HCT116 (cell line): ENCODE data around the gene TFCP2. TPM values are rescaled to one million over a fixed set of nuclear protein-coding genes. Genes with fewer than 3 reads are reported as not detected.

ENCODE experiments used
- ATAC-seq: fragments of 200-7000 bp; cut with Tn5 transposase; 2 replicates; pipeline ENCODE4 v1.9.1; 2020; ENCODE audit warnings: mild to moderate bottlenecking, moderate library complexity
- BruUV-seq: library from RNA; stranded (reverse); fragments of 400-500 nt; replicated peaks from 2 replicates; lab custom pipeline; 2021; lab: Mats Ljungman, UMichigan
- CTCF ChIA-PET: fragments of 300-600 bp; sonication (Branson Sonifier 250); formaldehyde crosslinking; loops from one replicate; lab custom pipeline; 2021; ENCODE audit warnings: antibody characterized with exemption; lab: Charles Lee
- POLR2A ChIA-PET: fragments of 300-600, 350-600 bp; sonication (Branson Sonifier 250); formaldehyde crosslinking; loops from one replicate; lab custom pipeline; 2021; ENCODE audit warnings: antibody characterized with exemption; lab: Charles Lee
- RAD21 ChIA-PET, 2 experiments: fragments of 300-600 bp; sonication (Branson Sonifier 250); formaldehyde crosslinking; loops; one replicate each; lab custom pipeline; 2023; ENCODE audit warnings: low total read pairs in 2 of 2; ENCODE audit not compliant: uncharacterized antibody in 2 of 2, unreplicated experiment in 2 of 2, low non-redundant PET in 1 of 2; lab: Charles Lee
- DNase-seq: peaks from one replicate; pipeline ENCODE4 v3.0.0-alpha.2; 2010; ENCODE audit warnings: low read depth, low spot score
- H2AFZ ChIP-seq: fragments of 200-600 bp; shearing (Covaris generic), sonication (generic); 2 replicates; pipeline ENCODE4 v1.6.1; 2017; ENCODE audit warnings: low read depth, mixed run types, mixed read lengths, antibody characterized with exemption, low read length; ENCODE audit not compliant: poor library complexity, severe bottlenecking
- H3K27ac ChIP-seq: 2 replicates; pipeline ENCODE4 v1.5.1; 2012; ENCODE audit warnings: low read depth, low read length
- H3K27me3 ChIP-seq: fragments of 200-600 bp; sonication (generic); 2 replicates; pipeline ENCODE4 v1.6.1; 2016; ENCODE audit warnings: mixed run types, low read length, mixed read lengths; ENCODE audit not compliant: insufficient read depth
- H3K36me3 ChIP-seq, 2 experiments: fragments of 200-500 bp in 1 of 2; fragments of 200-600 bp in 1 of 2; sonication (Bioruptor generic) in 1 of 2; sonication (generic) in 1 of 2; 2 replicates each; pipeline versions ENCODE4 v1.5.1 to v1.6.1; 2014 to 2016; ENCODE audit warnings: low read length in 2 of 2, inconsistent platforms in 1 of 2, mixed read lengths in 1 of 2, mixed run types in 1 of 2; ENCODE audit not compliant: insufficient read depth in 2 of 2, control insufficient read depth in 1 of 2
- H3K4me1 ChIP-seq, 2 experiments: fragments of 200-600 bp in 1 of 2; sonication (generic) in 1 of 2; 2 replicates each; pipeline versions ENCODE4 v1.5.1 to v1.6.1; 2012 to 2017; ENCODE audit warnings: low read length in 2 of 2, inconsistent platforms in 1 of 2, mild to moderate bottlenecking in 1 of 2, mixed read lengths in 1 of 2, mixed run types in 1 of 2, moderate library complexity in 1 of 2; ENCODE audit not compliant: insufficient read depth in 2 of 2, control insufficient read depth in 1 of 2
- H3K4me2 ChIP-seq: fragments of 200-600 bp; sonication (generic); 2 replicates; pipeline ENCODE4 v1.6.1; 2017; ENCODE audit warnings: mixed run types, low read length, mixed read lengths
- H3K4me3 ChIP-seq, 2 experiments: fragments of 200-600 bp in 1 of 2; sonication (generic) in 1 of 2; replicated peaks in 1 of 2; 2 replicates each; pipeline ENCODE4 v1.5.1; 2011 to 2016; ENCODE audit warnings: low read length in 2 of 2, control low read depth in 1 of 2, low read depth in 1 of 2, mild to moderate bottlenecking in 1 of 2, mixed read lengths in 1 of 2, mixed run types in 1 of 2
- H3K79me2 ChIP-seq: fragments of 200-600 bp; sonication (generic); 2 replicates; pipeline ENCODE4 v1.6.1; 2017; ENCODE audit warnings: mild to moderate bottlenecking, mixed run types, low read length, moderate library complexity, mixed read lengths; ENCODE audit not compliant: insufficient read depth
- H3K9ac ChIP-seq: fragments of 200-600 bp; sonication (generic); 2 replicates; pipeline ENCODE4 v1.6.1; 2016; ENCODE audit warnings: low read length, mixed read lengths
- H3K9me2 ChIP-seq: fragments of 200-600 bp; sonication (generic), shearing (Covaris generic); 2 replicates; pipeline ENCODE4 v1.6.1; 2017; ENCODE audit warnings: mixed run types, mild to moderate bottlenecking, moderate library complexity; ENCODE audit not compliant: insufficient read depth
- H3K9me3 ChIP-seq, 2 experiments: fragments of 200-500 bp in 1 of 2; fragments of 200-600 bp in 1 of 2; sonication (Bioruptor generic) in 1 of 2; sonication (generic) in 1 of 2; 2 replicates each; pipeline ENCODE4 v1.6.1; 2014 to 2017; ENCODE audit warnings: low read length in 2 of 2, mixed read lengths in 2 of 2, inconsistent platforms in 1 of 2, low read depth in 1 of 2, mild to moderate bottlenecking in 1 of 2, mixed run types in 1 of 2, moderate library complexity in 1 of 2; ENCODE audit not compliant: control insufficient read depth in 1 of 2, insufficient read depth in 1 of 2
- H4K20me1 ChIP-seq: fragments of 200-600 bp; sonication (generic), shearing (Covaris generic); 2 replicates; pipeline ENCODE4 v1.6.1; 2017; ENCODE audit warnings: mixed run types, mild to moderate bottlenecking, moderate library complexity; ENCODE audit not compliant: insufficient read depth
- ATF3 ChIP-seq: IDR thresholded peaks from 2 replicates; pipeline ENCODE4 v1.6.1; 2012
- CTCF ChIP-seq, 3 experiments: fragments of 200-600 bp in 1 of 3; sonication (generic) in 1 of 3; IDR thresholded peaks in 2 of 3; conservative IDR thresholded peaks in 1 of 3; 2 replicates each; pipeline ENCODE4 v1.5.1; 2012 to 2017; ENCODE audit warnings: low read depth in 2 of 3, low read length in 2 of 3, antibody characterized with exemption in 1 of 3, borderline replicate concordance in 1 of 3, control low read depth in 1 of 3, mild to moderate bottlenecking in 1 of 3, mixed read lengths in 1 of 3, mixed run types in 1 of 3, moderate library complexity in 1 of 3; ENCODE audit not compliant: insufficient read depth in 1 of 3
- EZH2 ChIP-seq: fragments of 200-600 bp; sonication (generic); IDR thresholded peaks from 2 replicates; pipeline ENCODE4 v1.6.1; 2017; ENCODE audit warnings: antibody characterized with exemption, mixed run types
- FOSL1 ChIP-seq: IDR thresholded peaks from 2 replicates; pipeline ENCODE4 v1.6.1; 2012; ENCODE audit warnings: low read depth
- RAD21 ChIP-seq: IDR thresholded peaks from 2 replicates; pipeline ENCODE4 v1.6.1; 2012; ENCODE audit warnings: low read depth, mild to moderate bottlenecking
- SIN3A ChIP-seq: IDR thresholded peaks from 2 replicates; pipeline ENCODE4 v1.6.1; 2012; ENCODE audit warnings: low read depth
- SP1 ChIP-seq: IDR thresholded peaks from 2 replicates; pipeline ENCODE4 v1.6.1; 2012; ENCODE audit warnings: low read depth
- TCF7L2 ChIP-seq: IDR thresholded peaks from 2 replicates; pipeline ENCODE4 v1.7.0; 2011; ENCODE audit warnings: borderline replicate concordance, inconsistent platforms; ENCODE audit not compliant: insufficient read depth, insufficient read length; ENCODE audit errors: extremely low read depth
- ZFX ChIP-seq: fragments of 450-650 bp; IDR thresholded peaks from 2 replicates; pipeline ENCODE4 v1.6.1; 2017
- intact Hi-C: fragments of 100-400 bp; cut with micrococcal nuclease; formaldehyde crosslinking; loops from 2 replicates; pipeline ENCODE4 v1.10.0; 2022
- total RNA-seq: library from RNA; stranded (reverse); gene quantifications from one replicate; pipeline ENCODE4 v1.2.1, GENCODE V29; 2021; ENCODE audit not compliant: unreplicated experiment
- TF ChIP-seq, protein P1 (sequence below): IDR thresholded peaks from 2 replicates; pipeline ENCODE4 v1.6.1; 2012
- TF ChIP-seq, protein P2 (sequence below): IDR thresholded peaks from 2 replicates; pipeline ENCODE4 v1.6.1; 2011; ENCODE audit warnings: mild to moderate bottlenecking, low read length, moderate library complexity; ENCODE audit not compliant: insufficient replicate concordance; ENCODE audit errors: extremely low read depth

Gene TFCP2
- total RNA-seq, 1 experiment from 2014 or later = 31.6 TPM

DNA sequence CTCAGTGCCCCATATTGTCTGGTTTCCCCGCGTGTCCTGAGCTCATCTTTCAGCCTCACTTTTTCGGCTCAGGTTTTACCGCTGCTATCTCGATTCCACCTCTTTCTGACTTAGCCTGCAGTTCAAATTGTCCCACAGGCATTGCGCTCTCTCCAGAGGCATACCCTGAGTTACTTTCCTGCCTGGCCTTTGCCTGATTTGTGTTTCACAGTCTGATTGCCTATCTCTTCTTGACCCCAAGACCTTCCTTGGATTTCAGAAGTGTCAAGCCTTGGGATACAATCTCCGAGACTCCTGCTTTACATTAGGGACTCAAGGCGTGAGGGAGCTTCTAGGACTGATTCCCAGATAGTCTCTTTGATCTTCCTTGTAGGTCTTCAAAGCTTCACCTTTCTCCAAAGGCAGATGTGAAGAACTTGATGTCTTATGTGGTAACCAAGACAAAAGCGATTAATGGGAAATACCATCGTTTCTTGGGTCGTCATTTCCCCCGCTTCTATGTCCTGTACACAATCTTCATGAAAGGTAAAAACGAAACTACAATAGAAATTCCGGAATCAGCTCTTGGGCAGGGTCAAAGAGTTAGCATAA, 124.2 kb downstream of the TFCP2 start (continued):
- TF ChIP-seq CTCF (IDR thresholded peaks at IDR 0.05 in 2 of 3, conservative IDR thresholded peaks at IDR 0.05 in 1 of 3; ENCODE audit: borderline replicate concordance in 1 of 3, insufficient read depth in 1 of 3, low read depth in 2 of 3, low read length in 2 of 3) (no peak), RAD21 (no peak)
- TF ChIP-seq, protein P1, sequence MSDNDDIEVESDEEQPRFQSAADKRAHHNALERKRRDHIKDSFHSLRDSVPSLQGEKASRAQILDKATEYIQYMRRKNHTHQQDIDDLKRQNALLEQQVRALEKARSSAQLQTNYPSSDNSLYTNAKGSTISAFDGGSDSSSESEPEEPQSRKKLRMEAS = no peak
- TF ChIP-seq, protein P2, sequence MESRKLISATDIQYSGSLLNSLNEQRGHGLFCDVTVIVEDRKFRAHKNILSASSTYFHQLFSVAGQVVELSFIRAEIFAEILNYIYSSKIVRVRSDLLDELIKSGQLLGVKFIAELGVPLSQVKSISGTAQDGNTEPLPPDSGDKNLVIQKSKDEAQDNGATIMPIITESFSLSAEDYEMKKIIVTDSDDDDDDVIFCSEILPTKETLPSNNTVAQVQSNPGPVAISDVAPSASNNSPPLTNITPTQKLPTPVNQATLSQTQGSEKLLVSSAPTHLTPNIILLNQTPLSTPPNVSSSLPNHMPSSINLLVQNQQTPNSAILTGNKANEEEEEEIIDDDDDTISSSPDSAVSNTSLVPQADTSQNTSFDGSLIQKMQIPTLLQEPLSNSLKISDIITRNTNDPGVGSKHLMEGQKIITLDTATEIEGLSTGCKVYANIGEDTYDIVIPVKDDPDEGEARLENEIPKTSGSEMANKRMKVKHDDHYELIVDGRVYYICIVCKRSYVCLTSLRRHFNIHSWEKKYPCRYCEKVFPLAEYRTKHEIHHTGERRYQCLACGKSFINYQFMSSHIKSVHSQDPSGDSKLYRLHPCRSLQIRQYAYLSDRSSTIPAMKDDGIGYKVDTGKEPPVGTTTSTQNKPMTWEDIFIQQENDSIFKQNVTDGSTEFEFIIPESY = no peak
- TF ChIP-seq, all 23 proteins: peak for 0

DNA sequence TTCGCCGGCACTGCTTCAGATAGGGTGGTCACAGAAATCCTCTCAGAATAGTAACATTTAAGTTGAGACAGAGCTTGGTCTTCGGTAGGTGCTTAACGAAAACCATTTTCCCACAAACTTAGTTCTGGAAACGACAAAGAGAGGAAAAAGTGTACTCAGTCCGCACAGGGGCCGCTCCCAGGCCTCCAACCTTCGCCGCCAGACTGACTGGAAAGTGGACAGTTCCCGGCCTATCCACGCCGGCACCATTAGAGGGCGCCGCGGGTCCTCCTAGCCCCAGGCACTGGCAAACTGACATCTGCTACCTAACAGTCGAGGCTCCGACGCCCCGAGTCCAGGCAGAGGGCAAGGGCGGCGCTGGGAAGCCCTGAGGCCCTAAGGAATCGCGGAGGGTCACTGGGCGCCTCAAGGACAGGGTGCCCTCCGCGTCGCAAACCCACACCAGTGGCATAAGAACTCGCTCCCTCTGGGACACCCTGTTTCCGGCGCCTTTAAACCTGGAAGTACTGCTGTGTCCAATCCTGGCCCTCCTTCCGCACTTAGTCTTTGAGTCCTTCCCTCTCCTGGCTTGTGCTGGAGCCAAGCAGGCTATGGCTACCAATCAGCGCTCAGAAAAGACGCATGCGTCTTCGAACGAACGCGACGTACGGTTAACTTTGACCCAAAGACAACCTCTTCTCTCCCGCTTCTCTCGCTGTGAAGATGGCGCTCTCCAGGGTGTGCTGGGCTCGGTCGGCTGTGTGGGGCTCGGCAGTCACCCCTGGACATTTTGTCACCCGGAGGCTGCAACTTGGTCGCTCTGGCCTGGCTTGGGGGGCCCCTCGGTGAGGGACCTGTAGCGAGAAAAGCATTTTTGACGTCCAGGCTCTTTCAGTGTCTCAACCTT, 125.0 kb downstream of the TFCP2 start, which contains the start of gene LETMD1:
Gene LETMD1, plus strand, starts transcription at position 673 of the 886 bp plus-strand sequence. Its CDS starts 30 bp downstream, at position 703.
- peak; percentile 99 for DNase-seq
- TSS peak; percentile 95 for BruUV-seq
- Histone ChIP-seq H3K36me3 (peaks cover 8 to 9% of the 10 kb centered on the region in 2 experiments), H3K4me3 (peak within 1 kb of the TSS; percentile 71 to 88), H3K79me2 (peaks cover 33% of the 10 kb centered on the region), H4K20me1 (no peaks in the 10 kb centered on the region), H3K9me3 (no peaks in the 10 kb centered on the region), H2AFZ (no peak within 1 kb of the TSS), H3K27ac (peak within 1 kb of the TSS; percentile 84), H3K4me2 (peak within 1 kb of the TSS; percentile 87), H3K9me2 (no peaks in the 10 kb centered on the region), H3K4me1 (peaks cover 7 to 18% of the 10 kb centered on the region in 2 experiments; a peak in 2 of 4 replicates), H3K9ac (peak within 1 kb of the TSS; percentile 83), H3K27me3 (no peaks in the 10 kb centered on the region)
- POLR2A ChIA-PET = no interaction called here
- ATAC-seq = peak; percentile 99
- CTCF ChIA-PET = no interaction called here
- RAD21 ChIA-PET = no interaction called here
- intact Hi-C loops = loop anchor here (1.0 to 5.0 kb wide), 3 partner anchors 204 to 293 kb away; partner anchors contain the start of gene ATF1
- TF ChIP-seq, protein P2 = no peak
- TF ChIP-seq SP1 (peak; percentile 83), RAD21 (peak; percentile 89), SIN3A (peak; percentile 93), ZFX (peak; percentile 38; the same call in 1 of the 2 replicates), EZH2 (no peak), TCF7L2 (no peak), ATF3 (no peak), FOSL1 (no peak)
- TF ChIP-seq, protein P1 = peak; percentile 88
